NCI-H1694 (cell line): ENCODE data around the gene SUGP2.

Experiments used
- DNase-seq: peaks from one replicate; lab custom pipeline; 2025; lab: John Stamatoyannopoulos, UW

Gene SUGP2

GRCh38 chr19:18951721-18952281 is 81.5 kb downstream of the SUGP2 start:
- DNase-seq: no peak

- DNase-seq: no peak
These were observed 83.5 kb downstream of the SUGP2 start for GRCh38 chr19:18949858-18950257.

- no peak for DNase-seq
These were observed 84.4 kb downstream of the SUGP2 start for GRCh38 chr19:18948976-18949356.

GRCh38 chr19:18948075-18948975 is 85.0 kb downstream of the SUGP2 start:
- DNase-seq: no peak

- no peak for DNase-seq
These were observed 86.4 kb downstream of the SUGP2 start for GRCh38 chr19:18946918-18947317.

- no peak for DNase-seq
These were observed 87.0 kb downstream of the SUGP2 start for GRCh38 chr19:18946335-18946734.

GRCh38 chr19:18945297-18945696 is 88.0 kb downstream of the SUGP2 start:
- no peak for DNase-seq

GRCh38 chr19:18943465-18943864 is 89.9 kb downstream of the SUGP2 start:
- DNase-seq: no peak

- DNase-seq: no peak
These were observed 90.6 kb downstream of the SUGP2 start for GRCh38 chr19:18942692-18943091.

GRCh38 chr19:18941628-18942354 is 91.5 kb downstream of the SUGP2 start:
- no peak for DNase-seq
